ENCODE data around the gene IBA57.

The IBA57 gene

DNA sequence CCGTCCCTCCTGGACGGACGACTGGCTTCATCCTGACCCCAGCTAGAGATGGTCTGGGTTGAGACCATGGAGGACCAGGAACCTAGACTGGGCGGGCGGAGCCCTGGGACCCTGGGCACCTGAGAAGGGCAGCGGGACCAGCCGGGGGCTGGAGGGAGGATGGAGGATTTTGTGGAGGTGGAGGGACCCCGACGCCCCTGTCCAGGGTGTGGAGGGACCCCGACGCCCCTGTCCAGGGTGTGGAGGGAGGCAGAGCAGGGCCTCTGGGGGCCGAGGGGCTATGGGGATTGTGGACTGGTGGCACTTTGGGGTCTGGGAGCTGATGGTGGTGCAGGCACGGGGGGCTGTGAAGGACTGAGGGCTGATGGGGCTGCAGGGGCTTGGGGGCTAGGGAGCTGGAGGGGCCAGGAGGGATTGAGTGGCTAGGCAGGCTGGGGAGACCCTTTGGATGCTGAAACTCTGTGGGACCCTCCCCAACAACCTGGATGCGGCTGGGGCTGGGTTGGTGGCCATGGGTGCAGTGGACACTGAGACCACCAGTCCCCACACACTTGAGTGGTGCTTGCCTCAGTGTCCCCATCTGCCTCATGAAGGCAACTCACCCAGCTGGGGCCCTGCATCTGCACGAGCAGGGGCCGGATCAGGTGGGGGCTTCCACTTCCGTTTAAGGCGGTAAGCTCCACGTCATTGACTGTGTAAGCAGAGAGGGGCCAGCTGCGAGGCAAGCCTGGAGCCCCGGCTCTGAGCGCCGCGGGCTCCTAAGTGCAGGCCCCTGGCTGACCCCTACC is 8.5 kb upstream of the IBA57 start:
- no peak for DNase-seq

DNA sequence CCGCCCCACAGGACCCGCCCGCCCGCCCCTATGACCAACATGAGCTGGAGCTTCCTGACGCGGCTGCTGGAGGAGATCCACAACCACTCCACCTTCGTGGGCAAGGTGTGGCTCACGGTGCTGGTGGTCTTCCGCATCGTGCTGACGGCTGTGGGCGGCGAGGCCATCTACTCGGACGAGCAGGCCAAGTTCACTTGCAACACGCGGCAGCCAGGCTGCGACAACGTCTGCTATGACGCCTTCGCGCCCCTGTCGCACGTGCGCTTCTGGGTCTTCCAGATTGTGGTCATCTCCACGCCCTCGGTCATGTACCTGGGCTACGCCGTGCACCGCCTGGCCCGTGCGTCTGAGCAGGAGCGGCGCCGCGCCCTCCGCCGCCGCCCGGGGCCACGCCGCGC is 7.9 kb upstream of the IBA57 start:
- DNase-seq, result no peak

DNA sequence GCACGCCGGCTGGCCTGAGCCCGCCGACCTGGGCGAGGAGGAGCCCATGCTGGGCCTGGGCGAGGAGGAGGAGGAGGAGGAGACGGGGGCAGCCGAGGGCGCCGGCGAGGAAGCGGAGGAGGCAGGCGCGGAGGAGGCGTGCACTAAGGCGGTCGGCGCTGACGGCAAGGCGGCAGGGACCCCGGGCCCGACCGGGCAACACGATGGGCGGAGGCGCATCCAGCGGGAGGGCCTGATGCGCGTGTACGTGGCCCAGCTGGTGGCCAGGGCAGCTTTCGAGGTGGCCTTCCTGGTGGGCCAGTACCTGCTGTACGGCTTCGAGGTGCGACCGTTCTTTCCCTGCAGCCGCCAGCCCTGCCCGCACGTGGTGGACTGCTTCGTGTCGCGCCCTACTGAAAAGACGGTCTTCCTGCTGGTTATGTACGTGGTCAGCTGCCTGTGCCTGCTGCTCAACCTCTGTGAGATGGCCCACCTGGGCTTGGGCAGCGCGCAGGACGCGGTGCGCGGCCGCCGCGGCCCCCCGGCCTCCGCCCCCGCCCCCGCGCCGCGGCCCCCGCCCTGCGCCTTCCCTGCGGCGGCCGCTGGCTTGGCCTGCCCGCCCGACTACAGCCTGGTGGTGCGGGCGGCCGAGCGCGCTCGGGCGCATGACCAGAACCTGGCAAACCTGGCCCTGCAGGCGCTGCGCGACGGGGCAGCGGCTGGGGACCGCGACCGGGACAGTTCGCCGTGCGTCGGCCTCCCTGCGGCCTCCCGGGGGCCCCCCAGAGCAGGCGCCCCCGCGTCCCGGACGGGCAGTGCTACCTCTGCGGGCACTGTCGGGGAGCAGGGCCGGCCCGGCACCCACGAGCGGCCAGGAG is 7.2 kb upstream of the IBA57 start:
- DNase-seq, result no peak

DNA sequence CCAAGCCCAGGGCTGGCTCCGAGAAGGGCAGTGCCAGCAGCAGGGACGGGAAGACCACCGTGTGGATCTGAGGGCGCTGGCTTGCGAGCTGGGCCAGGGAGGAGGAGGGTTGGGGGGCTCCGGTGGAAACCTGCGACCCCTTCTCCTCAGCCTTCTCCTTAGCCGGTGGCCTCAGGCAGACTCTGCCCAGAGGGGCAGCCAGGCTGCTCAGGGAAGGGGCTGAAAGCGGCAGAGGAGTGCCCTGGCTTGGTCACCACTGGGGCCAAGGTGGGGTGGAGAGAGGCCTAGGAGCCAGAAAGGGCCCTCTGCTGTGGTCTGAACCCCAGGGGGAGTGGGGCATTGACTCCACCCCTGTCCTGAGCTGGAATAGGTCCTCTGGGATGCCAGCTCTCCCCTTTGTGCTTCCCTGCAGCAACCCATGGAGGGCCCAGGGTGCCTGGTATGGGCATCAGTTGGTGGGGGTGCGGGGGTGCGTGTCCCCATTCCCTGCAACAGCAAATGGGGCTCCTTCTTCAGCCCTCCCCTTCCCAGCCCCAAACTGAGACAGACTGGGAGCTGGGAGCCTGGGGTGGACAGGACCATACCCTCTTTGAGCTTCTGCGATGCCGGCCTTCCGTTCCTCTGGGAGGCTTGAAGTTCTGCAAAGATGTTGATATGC is 6.5 kb upstream of the IBA57 start:
- DNase-seq, result no peak

DNA sequence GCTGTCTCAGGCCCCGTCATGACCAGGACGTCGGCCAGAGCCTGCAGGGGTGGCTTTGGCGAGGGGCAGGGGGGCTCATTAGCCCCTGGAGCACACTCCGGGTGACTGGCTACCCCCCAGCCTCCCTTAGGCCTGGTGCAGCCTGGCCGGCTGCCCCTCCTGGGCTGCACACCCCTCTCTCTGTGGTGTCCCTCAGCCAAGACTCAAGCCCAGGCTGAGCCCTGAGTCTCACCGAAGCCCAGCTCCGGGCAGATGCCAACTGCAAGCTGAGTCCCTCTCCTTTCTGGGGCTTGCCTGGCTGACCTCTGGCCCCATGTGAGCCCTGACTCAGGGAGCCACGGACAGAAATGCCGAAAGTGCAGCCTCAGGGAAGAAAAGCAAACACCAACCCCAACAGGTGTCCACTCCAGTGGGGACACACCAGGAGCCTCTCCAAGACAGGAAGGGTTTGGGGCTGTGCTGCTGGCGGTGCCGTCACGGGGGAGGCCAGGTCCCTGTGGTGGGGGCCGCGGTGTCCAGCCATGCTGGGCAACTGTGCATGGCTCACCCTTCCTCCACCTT is 5.3 kb upstream of the IBA57 start:
- DNase-seq, result no peak

DNA sequence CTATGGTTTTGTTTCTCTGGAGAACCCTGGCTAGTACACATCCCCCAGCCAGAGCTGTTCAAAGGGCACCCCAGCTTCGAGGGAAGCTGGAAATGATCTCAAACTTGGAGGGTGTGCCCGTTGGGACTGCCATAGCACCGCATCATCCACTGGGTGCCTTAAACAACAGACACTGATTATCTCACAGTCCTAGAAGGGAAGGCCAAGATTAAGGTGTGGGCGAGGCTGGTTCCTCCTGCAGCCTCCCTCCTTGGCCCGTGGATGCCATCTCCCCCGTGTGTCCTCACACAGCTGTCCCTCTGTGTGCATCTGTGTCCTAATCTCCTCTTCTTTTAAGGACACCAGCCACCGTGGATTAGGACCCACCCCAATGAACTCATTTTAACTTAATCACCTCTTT is 4.2 kb upstream of the IBA57 start:
- DNase-seq, result no peak

DNA sequence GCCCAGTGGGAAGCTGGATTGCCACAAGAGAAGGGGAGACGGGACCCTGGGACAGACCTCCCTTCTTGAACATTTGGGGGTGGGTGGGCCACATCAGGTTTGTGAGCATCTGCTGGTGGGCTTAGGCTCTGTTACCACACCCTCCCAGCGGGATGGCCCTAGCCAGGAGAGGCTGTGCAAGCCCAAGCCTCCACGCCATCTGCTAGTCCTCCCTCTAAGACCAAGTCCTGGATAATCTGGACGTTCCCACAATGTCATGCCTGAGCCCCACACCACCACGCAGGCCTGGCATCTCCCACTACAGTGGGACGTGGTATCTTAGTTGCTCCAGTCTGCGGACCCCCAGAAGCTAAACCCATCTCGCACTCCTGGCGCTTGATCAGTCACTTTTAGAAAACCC is 3.7 kb upstream of the IBA57 start:
- DNase-seq, result no peak

DNA sequence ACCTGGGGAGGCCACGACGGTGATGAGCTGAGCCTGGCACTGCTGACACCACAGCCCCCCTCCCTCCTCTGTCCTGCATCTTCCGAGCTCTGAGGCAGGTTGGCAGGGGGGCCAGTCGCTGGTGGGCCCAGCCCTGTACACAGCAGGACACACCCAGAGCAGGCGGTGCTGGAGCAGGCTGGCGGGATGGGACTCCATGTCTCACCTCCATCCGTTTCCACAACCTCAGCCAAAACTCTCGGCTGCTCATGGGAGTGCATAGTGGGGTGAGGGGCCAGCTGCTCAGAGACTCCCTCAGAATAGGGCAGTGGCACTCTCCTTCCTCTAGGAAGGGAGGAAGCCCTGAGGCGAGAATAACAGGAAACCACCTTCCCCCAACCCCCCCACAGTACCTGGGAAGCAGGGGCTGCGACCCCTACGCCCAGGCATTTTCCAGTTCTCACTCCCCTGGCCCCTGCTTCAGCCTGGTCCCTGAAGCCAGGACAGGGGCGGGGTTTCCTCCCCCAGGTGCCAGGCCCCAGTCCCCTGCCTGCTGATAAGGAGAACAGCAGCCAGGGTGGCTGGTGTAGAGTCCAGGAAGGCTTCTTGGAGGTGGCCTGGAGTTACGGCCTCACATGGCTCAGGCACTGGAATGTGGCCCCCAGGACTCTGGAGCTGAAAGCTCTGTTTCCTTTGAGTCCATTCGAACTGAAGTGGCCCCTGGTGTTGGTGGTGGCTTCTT is 3.2 kb upstream of the IBA57 start:
- no peak for DNase-seq

DNA sequence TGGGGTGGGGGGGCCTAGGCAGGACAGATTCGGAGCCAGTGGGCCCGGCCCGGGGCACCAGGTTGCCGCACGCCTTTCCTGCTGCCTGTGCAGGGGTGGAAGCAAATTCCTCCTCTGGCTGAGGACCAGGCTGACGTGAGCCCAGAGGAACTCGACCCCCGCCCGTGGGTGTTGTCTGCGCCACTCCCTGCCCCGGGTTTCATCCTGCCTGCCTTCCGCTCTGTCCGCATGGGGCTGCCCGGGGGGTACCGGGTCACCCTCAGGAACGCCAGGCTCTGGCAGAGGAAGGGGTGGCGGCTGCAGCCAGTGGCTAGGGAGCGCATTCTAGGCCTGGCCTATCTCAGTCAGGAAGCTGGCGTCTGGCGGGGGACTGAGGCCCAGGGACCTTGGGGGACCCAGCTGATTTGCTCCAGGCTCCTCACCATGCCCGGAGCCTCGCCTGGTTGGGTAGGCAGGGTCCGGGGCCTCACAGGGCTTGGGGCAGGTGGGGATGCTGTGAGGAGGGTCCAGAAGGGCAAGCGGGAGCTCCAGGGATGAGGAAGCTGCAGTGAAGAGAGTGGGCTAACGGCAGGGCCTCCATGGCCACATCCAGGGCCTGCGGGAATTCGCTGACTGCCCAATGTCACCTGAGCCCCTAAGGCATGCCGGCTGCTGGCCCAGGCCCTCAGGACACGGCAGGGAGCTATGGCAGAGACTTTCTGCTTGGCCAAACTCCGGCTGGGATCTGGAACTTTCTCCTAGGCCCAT is 2.4 kb upstream of the IBA57 start:
- DNase-seq, result no peak

DNA sequence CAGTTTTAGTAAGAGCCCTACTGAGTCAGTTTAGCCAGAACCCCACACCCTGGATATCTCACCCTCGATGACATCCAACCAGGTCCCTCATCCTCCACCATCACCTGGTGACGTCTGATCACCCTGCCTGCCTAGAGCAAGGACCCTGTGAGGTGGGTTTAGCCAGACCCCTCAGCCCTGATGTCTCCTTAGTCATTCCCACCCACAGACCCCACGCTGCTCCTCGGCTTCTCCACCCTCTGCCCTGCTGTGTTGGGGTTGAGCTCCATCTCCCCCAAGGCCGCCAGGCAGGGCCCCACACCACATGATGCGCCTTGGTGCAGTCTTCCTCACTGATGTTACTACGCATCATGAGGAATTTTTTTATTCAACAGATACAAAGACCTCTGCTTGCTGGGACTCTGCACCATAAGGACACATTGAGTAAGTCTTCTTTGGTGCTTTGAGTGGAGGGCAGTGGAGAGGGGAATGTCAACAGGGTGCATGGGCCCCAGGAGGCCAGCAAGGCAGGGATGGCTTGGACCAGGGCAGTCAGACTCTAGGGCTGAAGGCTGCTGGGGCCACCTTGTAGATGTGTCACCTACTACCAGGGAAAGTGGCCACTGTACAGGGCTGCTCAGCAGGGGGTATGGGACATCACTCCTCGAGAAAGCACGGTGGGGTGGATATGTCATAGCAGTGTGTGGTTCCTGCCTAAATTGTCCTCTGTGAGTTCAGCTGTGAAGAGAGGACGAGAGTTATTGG is 1.7 kb upstream of the IBA57 start:
- DNase-seq, result no peak

DNA sequence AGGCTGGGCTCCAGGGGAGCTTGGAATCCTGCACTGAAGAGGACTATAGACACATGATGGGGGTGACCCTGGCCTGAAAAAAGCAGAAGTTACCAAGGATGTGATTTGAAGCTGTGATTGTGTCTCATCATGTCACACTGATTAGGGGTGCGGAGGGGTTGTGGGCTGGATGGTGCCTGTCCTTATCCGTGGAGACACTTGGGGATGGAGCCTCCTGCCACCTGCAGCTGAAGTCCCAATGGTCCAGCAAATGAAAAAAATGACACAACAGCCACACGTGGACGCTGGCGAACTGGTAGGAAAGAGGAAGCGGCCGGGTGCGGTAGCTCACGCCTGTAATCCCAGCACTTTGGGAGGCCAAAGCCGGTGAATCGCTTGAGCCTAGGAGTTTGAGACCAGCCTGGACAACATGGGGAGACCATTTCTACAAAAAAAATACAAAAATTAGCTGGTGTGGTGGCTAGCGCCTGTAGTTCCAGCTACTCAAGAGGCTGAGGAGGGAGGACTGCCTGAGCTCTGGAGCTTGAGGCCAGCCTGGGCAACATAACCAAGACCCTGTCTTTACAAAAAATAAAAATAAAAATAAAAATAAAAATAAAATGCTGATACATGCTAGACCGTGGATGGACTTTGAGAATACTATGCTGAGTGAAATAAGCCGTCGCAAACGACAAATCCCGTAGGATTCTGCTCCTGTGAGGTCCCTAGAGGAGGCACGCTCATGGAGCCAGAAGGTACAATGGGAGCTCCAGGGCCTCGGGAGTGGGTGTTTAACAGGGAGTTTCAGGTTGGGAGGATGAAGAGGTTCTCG is 838 bp upstream of the IBA57 start:
- DNase-seq, result no peak

DNA sequence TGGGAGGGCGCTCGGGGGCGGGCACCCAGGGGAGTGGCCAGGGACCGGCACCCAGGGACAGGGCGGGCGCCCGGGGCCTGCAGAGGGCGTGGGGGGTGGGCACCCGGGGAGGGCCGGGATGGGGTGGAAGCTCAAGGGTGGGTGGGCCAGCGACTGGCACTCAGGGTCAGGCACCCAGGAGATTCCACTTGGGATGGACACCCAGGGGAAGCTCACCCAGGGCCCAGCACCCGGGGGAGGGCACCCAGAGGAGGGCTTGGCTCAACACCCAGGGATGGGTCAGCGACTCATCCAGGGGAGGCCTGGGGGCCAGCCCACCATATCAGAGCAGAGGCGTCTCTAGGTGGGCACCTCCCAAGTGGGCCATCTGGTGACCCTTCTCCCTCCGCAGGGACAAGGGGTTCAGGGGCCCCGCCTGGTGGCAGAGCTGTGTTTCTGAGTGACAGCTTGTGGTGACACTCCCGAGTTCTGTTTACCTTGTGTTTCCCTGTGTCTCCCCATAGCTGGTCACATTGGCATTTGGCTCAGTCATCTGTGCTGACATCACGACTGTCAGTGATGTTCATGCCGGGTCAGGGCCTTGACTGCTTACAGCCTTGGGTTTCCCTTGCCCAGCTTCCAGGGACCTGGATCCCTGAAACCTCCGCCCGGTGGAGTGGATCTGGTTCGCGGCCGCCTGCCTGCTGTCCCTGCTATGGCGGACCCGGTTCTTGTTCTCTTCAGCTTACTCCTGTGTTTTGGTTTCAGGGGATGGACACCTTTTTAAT is 749 bp downstream of the IBA57 start:
- no peak for DNase-seq

DNA sequence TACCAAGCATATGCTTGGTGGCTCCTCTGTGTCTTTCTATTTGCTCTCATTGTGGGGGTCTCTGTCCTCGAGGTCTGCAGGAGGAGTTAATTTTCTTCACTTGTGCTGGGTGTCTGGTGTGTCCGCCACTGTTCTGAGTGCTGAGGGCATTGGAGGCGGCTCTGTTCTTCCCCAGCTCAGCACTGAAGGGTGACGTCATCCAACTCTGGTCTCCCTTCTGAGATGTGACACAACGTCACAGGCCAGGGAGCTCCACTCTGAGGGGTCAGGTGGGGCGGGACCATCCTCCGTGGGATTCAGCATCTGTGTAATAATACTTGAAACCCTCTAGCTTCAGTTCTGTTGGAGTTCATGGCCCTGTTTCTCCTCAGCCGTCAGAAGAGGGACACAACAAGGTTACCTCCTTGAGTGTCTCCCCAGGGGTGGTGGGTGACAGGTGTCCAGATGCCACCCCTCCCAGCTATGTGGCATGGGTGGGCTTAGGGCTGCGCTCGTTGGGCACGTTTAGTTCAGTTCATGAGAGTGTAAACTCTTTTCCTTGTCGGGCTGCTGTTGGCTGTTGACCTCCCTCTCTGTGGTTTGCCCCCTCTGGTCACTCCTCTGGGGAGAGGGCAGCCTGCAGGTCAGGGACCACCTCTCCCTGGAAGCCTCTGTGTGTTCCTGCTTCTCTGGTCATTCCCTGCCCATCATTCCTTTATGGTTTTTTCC is 3.1 kb downstream of the IBA57 start:
- no peak for DNase-seq

DNA sequence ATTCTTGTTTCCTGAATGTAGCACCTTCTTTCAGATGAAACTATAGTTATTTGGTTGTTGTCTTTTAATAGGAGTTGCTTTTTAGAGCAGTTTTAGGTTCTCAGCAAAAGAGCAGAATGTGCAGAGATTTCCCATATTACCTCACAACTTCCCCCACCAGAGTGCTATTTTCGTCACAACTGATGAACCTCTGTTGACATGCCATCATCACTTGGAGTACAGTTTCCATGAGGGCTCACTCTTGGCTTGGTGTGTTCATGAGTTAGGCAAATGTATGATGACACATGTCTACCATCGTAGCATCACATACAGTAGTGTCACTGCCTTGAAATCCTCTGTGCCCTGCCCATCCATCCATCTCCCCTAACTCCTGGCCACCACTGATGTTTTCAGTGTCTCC is 3.7 kb downstream of the IBA57 start:
- DNase-seq, result no peak

DNA sequence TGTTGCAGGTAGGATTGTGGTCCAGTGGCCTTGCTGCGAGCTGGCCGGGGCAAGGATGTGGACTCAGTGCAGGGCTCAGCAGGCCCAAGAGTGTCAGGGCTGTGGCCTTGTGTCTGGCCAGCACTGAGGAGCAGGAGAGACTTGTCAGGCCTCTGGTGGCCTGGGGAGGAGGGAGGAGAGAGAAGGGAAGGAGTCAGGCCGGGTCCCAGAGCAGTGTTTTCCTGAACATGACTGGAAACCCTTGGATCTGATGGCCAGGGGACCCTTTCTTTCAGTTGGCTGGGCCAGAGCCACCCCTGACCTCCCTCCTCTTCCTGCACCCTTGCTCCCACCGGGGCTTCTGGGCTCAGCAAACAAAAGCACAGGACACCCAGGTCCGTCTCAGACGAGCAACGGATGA is 5.1 kb downstream of the IBA57 start:
- DNase-seq, result no peak

DNA sequence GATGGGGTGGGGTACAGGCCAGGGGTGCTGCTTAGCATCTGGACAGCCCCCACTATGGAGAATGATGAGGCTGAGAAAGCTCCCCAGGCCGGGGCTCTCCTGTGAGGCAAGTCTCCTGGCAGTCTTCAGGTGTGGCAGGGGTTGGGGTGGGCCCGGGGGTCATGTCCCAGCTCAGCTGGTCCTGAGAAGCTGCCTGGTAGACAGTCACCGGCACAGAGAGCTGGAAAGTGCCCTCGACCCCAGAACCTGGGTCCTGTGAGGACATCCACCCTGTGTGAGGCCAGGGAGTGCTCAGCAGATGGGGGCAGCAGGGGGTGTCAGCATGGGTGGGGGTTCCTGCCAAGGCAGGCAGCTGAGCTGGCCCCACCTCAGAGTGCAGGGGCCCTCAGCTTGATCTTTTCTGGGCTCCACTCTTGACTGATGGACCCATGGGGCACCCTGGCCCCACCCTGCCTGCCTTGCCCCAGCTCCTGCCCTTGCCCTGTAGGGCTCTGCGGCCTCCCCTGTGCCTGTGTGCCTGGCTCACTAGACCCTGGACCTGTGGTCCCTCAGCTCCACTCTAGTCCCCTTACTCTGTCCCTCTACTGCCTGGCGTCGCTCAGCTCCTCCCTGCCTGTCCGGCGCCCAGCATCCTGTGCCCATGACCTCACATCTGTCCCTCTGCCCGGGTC is 5.8 kb downstream of the IBA57 start:
- DNase-seq, result no peak

DNA sequence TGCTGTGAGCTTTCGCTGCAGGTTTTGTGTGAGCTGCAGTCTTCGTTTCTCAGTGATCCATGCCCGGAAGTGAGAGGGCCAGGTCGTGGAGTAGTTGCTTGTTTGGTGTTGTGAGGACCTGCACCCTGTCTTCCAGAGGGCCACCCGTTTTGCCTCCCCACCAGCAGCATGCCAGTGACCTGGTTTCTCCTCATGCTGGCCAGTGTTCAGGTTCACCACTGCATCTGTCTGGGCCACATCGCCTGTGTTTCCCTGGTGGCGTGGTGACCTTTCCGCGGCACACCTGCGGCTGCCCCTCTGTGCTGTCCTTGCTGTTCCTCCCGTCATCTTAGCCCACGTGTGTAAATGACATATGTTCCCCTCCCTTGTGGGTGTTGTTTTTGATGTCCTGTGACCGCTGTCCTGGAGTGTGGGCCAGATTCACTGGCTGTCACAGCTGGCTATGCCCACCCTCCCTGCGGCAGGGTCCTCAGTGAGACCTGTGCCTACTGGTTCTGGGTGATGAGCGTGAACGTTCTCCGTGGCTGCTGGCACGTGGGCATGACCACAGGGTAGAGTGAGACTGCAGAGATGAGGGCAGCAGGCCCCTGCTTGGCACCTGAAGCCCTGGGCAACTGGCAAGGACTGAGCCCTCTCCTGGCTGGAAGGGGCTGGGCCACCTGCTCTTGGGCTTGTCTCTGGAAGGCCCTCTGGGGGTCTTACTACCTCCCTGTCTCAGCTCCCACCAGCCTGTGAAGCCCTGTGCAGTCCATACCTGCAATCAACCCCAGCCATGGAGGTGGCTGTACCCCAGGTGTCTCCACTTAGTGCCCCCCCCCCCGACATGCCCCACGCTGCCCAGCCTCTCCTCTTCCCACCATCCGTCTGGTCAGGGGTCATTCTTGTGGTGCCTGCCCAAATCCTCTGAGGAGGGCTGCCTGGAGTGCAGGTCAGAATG is 7.3 kb downstream of the IBA57 start:
- DNase-seq, result no peak
